GM12801 (cell line): Measurements from ENCODE around the gene TTBK1.

ENCODE experiments used
- TF ChIP-seq, protein P1 (sequence below): IDR thresholded peaks from one replicate; pipeline ENCODE4 v1.5.1; 2011; ENCODE audit warnings: control low read depth; ENCODE audit not compliant: insufficient read length; ENCODE audit errors: extremely low read depth

Gene TTBK1

DNA sequence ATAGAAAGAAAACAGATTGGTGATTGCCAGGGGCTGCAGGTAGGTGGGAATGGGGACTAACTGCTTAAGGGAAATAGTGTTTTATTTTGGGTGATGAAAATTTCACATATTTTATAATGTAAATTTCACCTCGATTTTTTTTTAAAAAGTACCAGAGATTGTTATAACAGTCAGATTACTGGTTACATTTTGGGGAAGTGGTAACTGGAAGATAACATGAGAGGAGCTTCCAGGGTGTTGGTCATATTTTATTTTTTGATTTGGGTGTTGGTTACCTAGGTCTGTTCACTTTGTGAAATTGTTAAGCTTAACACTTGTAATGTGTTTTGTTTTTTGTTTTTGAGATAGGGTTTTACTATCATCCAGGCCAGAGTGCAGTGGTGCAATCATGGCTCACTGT is 82.6 kb downstream of the TTBK1 start:
- TF ChIP-seq, protein P1, sequence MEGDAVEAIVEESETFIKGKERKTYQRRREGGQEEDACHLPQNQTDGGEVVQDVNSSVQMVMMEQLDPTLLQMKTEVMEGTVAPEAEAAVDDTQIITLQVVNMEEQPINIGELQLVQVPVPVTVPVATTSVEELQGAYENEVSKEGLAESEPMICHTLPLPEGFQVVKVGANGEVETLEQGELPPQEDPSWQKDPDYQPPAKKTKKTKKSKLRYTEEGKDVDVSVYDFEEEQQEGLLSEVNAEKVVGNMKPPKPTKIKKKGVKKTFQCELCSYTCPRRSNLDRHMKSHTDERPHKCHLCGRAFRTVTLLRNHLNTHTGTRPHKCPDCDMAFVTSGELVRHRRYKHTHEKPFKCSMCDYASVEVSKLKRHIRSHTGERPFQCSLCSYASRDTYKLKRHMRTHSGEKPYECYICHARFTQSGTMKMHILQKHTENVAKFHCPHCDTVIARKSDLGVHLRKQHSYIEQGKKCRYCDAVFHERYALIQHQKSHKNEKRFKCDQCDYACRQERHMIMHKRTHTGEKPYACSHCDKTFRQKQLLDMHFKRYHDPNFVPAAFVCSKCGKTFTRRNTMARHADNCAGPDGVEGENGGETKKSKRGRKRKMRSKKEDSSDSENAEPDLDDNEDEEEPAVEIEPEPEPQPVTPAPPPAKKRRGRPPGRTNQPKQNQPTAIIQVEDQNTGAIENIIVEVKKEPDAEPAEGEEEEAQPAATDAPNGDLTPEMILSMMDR, result no peak

DNA sequence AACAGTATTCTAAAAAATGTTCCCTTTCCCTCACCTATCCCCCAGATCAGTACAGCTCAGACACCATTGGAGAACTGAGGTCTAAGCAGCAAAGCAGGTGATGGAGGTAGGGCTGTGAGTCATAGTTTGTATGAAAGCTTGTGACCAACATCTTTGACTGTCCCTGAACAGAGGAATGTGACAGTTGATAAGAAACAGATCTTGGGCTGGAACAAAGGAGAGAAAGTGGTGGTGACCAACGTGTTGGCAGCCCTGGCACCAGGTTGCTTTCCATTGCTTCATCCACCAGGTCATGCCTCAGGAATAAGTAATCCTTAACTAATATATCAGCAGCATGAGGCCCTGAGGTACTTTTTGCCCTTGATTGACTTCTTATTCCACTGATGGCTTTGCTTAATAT is 85.2 kb downstream of the TTBK1 start:
- TF ChIP-seq, protein P1, result no peak

DNA sequence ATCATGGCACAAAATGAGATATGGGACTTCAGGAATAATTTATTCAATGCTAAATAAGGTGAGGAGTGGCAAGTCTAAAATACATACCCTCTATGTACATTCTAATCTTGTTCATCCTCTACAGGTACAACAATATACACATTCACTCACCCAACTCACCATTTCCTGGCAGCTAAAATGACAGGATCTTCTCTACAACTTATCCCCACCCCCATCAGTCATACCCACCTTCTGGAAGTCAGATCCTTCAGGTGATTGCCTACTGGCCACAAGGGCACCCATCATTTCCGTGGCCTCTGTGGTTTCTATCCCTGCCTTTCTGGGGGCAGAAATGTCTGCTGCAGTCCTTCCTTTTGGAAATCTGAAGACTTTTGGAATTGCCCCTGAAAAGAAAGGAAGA is 88.2 kb downstream of the TTBK1 start:
- TF ChIP-seq, protein P1, result no peak

DNA sequence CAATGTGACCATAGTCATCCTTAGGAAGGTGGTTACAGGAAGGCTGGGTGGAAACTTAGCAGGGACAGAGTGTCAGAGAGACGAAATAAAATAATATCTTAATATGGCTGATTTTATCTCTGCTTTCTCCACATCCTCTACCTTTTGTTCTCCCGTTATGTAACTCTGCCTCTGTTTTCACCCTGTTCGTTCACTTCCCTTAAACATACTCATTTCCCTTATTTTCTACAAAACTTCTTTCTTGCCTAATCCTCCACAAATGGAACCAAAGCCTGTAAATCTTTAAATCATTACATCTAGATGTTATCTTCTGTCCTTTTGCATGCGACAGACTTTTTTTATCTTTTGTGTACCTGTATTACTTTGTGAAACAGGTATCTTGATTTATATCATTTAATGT is 88.6 kb downstream of the TTBK1 start:
- TF ChIP-seq, protein P1, result no peak

DNA sequence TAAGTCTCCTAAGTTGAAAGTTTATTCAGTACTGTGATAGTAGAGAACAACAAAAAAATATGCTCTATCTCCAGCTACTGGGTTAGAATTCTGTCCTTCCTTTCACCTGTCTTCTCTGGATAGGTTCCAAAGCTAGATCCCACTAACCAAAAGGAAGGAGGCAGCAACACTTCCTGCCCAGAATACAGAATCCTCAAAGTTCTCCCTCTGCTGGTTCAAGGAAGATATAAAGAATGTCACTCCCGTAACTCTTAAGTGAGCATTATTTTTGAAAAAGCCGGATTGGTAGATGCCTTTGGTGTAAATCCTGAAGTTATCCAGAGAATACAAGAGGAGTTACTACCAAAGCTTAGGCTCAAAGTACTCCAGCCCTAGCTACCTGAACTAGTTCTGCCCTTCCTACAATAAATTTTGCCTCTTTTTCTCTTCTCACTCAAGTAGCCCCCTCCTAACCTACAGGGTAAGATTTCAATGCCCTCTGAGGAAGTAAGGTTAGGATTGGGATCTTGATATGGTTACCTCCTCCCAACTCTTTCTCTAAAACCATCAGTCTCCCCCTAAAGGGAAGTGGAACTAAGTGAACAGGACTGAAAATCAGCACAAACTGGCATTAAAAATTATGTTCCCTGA is 91.3 kb downstream of the TTBK1 start:
- TF ChIP-seq, protein P1, result no peak

DNA sequence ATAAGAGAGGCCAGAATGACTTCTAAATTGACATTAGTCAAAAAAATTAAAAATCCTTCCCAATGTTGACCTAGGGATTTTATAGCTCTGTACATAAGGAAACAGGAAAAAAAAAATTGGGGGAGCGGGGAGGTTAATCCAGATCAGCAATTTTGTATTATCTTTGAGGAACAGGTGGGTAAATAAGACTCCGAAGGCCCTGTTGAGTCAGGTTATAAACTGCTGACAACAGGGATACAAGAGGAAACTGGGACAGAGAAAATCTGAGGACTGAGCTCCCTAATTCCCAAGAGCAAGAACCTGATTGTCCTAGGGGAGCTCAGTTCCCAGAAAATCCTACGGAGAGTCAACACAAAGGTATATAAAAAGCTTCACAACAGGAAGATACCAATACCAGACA is 92.2 kb downstream of the TTBK1 start:
- TF ChIP-seq, protein P1, result no peak

DNA sequence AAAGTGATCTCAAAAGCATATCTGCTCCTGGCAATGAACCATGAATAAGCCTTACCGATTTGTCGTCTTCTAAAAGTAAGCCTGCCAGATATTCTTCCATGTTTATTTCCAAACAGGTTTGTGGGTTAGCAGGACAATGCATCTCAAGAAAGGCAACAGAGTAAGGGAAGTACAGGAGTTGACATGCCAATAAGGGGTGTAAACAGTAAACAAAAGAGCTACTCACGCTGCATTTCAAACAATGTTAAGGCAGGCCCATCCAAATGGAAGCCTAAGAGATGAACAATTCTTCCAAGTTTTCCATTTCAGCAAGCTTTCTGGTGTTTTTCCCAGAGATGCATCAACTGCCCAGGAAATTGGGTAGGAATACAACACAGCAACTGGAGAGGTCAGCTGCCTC is 93.1 kb downstream of the TTBK1 start:
- TF ChIP-seq, protein P1, result no peak
